HG02870 (cell line): Measurements from ENCODE around the gene ACSM5.
"Not testable (repeated sequence)": the region's sequence is repeated elsewhere in the genome, so short reads cannot be mapped to it uniquely, and the experiment has no call there.

Experiments
- ATAC-seq: cut with Tn5 transposase; IDR thresholded peaks from one replicate; pipeline ENCODE4 v1.9.1; 2021; ENCODE audit warnings: mild to moderate bottlenecking, moderate library complexity; ENCODE audit not compliant: unreplicated experiment

ACSM5 gene

DNA sequence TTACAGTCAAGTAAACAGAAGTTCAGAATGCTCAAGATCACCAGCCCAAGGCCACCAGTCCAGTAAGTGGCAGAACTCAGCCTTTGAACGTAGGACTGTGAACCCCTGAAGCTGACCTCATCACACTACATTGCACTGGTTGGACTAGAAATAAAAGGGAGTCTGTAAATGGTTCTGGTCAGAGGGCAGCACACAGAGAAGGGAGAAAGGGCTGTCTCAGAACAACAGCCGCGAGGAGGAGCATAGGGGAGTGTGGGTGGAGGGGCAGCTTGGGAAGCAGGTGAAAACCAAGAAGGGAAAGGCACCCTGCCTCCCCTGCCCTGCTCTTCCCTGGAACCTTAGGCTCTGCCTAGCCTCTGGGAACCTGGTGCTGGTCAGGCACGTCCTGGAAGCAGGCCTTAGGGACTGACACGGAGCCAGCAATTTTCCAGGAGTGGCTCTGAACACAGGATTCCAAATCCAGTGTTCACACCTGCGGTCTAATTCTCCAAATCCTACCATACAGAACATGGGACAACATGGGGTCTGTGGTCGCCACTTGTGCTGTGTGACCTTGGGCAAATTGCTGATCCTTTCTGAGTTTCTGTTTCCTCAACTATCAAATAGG is 11.8 kb upstream of the ACSM5 start:
- no peak for ATAC-seq

GRCh38 chr16:20398603-20399002 is 10.7 kb upstream of the ACSM5 start:
- no peak for ATAC-seq

DNA sequence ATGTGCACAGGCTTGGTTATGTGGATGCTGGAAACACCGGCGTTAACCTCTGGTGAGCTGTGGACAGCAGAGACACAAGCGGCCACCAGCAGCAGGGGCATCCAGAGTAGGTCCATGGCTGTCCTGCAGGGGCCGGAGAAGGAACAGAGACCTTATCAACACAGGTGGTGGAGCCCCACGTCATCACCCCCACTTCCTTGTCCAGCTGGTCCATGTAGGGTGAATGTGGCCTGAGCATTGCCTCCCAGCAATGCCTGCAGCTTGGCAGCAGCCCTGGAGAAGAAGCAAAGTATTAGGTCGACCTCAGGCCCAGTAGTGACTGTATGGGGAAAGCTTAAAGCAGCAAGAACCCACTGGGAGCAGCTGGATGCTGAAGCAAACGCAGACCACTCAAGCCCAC is 10.1 kb upstream of the ACSM5 start:
- ATAC-seq, result no peak

DNA sequence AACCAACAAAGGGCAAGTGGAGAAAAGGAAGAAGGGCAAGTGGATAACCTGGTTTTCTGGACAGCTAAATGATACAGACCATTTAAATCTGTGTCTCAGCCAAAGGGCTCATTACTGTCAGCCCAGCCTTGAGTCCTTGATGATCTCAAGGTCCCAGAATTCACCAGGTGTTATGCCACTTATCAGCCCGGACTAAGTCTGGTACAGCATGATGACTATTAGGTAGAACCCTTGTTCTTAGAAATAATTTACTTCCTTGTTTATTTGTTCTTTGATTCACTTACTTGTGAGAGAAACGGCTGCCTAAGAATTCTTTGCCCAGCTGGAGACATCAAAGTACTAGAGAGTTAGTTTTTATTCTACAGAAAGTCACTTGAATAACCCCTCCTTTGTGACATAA is 8.3 kb upstream of the ACSM5 start:
- ATAC-seq, result no peak

DNA sequence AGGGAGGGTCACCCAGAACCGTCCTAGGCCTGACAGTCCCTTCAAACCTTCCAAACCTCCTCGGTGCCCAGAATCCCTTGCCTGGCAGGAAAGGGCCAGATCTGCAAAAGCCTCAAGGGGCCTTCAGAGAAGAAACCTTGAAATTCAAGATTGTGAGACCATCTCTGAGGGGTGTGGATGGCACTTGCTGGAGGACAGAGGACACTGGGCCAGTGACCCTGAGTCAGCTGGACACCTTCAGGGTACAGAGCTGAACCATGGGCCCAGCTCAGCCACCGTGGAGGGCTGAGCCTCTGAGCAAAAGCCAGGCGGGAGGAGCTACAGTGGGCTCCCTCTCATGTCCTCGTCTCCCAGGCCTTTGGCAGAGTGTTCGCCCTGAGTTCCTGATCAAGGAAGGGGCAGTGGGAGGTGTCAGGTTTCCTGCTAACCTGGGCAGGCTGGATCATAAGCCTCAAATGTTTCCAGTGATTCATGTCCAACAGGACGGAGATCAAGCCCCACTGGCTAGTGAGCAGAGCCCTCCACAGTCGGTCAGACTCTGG is 7.8 kb upstream of the ACSM5 start:
- ATAC-seq, result no peak

DNA sequence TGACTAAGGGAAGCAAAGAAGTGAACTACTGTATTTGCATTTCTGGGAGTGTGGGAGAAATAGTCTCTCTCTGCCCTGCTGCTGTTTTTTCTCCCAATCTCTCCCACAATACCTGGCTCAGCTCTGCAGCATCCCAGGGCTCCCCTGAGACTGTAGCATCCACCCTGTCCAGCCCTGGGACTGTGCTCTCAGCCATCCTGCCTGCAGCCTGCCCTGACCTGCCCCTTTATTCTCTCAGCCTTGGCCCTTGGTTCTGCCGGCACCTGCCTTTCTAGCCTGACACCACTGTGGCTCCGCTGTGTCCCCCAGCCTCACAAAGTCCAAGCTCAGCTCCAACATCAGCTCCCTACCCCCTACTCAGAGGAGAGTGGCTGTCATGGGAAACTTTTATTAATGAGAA is 6.7 kb upstream of the ACSM5 start:
- no peak for ATAC-seq

- no peak for ATAC-seq
These were observed 4.7 kb upstream of the ACSM5 start, which contains the start of gene PDILT for GRCh38 chr16:20404637-20405036. PDILT (minus strand) TSS chr16:20404737; CDS start chr16:20399300, 5,437 bp downstream.

DNA sequence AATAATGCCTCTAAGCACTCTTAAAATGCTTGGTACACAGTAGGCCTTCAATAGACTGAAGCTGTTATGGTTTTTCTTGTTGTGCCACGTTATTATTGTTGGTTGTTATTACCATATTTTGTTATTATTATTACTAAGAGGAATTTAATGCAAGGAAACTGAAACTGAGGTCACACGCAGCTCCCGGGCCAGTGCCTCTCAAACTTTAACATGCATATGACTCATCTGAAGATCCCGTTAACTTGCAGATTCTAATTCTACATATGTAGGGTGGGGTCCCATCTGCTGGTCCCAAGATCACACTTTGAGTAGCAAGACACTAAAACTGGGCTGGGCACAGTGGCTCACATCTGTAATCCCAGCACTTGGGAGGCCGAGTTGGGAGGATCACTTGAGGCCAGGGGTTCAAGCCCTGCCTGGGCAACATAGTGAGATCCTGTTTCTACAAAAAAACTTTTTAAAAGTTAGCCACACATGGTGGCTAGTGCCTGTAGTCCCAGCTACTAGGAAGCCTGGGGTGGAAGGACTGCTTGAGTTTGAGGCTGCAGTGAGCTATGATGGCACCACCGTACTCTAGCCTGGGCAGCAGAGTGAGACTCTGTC is 888 bp downstream of the ACSM5 start:
- peak; percentile 77 for ATAC-seq

DNA sequence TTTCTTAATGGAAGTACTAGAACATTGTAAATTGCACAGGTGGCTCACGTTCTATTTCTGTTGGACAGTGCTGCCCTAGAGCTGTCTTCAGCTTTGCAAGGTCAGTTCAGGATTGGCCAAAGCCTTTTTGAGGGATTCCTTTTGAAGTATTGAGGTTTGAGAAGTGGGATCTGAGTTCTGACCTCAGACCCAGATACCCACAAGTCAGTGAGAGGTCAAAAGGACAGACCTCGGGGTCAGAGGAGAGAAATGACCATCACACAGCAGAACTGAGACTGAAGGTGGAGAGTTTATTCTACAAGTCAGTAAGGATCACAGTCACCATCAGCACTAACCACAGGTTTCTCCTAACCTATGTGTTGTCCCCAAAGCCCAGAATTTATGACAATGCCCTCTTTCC is 1.7 kb downstream of the ACSM5 start:
- no peak for ATAC-seq

DNA sequence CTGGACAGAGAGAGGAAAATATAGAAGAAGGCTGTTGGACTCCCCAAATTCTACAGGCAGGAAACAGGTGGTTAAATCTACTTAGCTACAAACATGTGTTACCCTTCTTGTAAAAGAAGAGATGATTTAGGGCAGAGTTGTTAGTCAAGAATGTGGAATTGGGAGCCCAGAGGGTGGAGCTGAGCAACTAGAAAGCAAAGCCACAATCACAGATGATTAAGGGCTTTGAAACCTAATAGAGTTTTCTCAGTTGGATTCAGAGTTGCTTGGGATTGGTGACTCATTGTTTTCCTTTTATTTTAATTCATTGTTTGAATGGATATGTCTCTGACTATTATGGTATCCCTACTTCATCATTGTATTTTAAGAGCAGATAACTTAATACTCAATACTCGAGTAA is 6.2 kb downstream of the ACSM5 start:
- ATAC-seq, result no peak

- not testable (repeated sequence) for ATAC-seq
These were observed 9.8 kb downstream of the ACSM5 start for GRCh38 chr16:20419093-20419492.

GRCh38 chr16:20421748-20422147 is 12.4 kb downstream of the ACSM5 start:
- ATAC-seq, result not testable (repeated sequence)

DNA sequence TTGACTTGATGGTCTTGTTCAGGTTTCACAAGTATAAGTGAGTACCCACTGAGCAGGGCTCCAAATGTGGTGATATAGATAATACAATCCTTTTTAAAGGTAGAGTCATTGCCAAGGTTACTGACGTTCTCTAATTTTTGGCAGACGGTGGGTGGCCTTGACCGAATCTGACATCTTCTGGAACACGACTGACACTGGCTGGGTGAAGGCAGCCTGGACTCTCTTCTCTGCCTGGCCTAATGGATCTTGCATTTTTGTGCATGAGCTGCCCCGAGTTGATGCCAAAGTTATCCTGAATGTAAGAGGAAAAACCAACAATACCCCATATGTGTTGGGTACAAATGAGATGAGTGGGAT is 14.4 kb downstream of the ACSM5 start:
- ATAC-seq, result not testable (repeated sequence)

- no peak for ATAC-seq
These were observed 15.0 kb downstream of the ACSM5 start for GRCh38 chr16:20424129-20424866.

- not testable (repeated sequence) for ATAC-seq
These were observed 18.1 kb downstream of the ACSM5 start for GRCh38 chr16:20427401-20427797.

DNA sequence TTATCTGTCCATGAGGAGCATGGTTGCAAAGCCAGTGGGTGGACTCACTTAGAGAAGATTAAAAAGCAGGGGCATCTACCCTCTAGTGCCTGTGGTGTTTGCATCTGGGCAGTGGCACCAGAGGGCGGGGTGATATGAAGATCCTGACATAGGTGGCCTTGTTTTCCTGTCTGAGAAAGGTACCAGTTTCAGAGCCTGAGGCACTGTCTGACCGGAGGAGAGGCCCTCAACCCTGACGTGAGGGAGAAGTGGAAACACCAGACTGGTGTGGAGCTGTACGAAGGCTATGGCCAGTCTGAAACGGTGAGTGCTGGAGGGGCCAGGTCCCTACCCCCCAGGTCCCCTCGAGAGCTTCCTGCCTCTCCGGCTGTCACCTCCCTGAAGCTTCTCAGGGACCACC is 20.2 kb downstream of the ACSM5 start:
- ATAC-seq, result not testable (repeated sequence)

GRCh38 chr16:20430480-20430879 is 21.1 kb downstream of the ACSM5 start:
- ATAC-seq, result not testable (repeated sequence)

DNA sequence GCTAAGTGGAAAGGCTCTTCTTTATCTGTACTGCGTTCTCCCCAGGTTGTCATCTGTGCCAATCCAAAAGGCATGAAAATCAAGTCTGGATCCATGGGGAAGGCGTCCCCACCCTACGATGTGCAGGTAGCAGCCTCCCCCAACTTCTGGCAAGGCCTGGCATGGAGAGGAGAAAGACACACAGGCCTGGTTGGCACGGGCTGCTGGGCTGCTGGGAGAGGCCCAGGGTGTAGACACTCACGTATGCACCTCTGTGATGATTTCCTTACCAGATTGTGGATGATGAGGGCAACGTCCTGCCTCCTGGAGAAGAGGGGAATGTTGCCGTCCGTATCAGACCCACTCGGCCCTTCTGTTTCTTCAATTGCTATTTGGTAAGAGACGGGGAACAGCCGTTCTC is 21.6 kb downstream of the ACSM5 start:
- ATAC-seq, result no peak

DNA sequence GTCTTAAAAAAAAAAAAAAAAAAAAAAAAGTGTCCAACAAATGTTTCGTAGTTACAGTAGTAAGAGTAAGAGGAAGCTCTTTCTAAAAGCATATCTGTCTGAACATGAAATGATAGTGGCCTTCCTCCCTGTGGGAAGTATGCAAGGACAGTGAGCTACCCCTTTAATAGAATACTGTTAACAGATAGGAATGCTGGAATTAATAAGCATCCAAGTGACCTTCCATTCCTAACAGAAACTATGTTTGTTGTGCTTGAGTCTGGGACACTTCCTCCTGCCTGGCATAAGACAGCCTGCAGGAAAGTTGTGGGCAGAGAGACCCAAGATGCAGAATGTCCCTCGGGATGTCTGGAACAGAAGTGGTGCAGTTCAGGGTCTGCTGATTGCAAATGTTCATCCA is 29.6 kb downstream of the ACSM5 start:
- ATAC-seq, result not testable (repeated sequence)

DNA sequence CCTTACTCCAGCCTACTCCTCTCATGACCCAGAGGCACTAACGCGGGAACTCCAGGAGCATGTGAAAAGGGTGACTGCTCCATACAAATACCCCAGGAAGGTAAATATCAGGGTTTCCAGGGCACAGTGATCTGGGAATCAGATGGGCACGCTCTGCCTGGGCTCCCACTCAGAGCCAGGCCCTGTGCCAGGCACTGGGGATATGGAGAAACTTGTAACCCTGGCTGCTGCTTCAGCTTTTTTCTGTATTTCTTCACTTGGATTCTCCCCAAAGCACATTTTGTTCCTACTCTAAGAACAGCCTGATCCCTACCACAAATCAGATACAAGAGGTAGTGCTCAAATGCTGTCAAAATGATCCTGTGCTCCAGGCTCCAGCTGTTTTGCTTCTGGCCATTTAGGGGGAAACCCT is 30.5 kb downstream of the ACSM5 start:
- ATAC-seq, result not testable (repeated sequence)

DNA sequence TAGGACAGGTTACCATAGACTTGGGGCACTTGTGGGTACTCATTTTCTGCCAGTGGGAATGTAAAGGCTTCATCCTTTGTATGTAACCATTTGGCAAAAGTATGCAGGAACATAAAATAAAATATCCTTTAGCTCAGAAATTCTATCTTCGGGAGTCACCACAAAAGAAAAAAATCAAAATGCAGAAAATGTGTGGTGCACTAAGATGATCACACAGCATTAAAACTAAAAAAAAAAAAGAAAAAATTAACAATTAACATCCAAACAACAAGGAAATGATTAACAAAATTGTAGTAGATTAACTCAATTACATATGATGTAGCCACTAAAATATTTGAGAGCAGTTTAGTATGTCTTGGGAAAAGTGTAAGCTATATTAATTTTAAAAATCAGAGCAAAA is 31.4 kb downstream of the ACSM5 start:
- ATAC-seq, result not testable (repeated sequence)

GRCh38 chr16:20441191-20441590 is 31.9 kb downstream of the ACSM5 start:
- no peak for ATAC-seq
